Dedifferentiated amniotic fluid mesenchymal stem cell (primary cell): ENCODE results near the gene MED12L.
"Not testable (repeated sequence)": the region's sequence is repeated elsewhere in the genome, so short reads cannot be mapped to it uniquely, and the experiment has no call there.

Experiments used
- DNase-seq: peaks from one replicate; pipeline ENCODE4 v3.0.0-alpha.2; 2016; ENCODE audit errors: extremely low spot score

The MED12L gene

DNA sequence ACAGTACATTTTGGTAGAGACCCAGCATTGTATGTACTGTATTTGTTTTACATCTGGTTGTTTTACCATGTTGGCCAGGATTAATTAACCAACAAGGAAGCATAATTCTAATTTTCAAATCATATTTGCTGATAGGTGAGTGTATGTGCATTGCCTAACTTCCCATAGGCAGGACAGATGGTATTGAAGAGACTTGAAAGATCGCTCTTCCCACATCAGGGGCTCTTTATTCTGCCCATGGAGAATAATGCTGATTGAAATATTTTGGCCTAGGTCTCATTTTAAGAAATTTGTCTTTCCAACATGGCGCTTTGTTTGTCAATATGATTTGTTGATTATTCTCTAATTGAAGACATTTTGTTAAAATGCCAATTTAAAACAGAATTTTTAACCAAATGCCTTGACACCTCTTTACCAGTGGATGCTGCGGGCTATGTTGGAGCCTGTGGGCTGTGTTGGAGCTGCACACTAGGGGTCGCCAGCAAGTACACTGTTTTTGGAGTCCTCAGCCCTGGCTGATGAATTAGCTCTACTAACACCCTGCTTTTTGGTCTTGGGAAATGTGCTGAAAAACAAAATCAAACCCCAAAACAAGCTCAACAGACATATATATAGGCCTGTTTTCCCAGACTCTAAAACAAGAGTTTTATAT lies 293.7 kb downstream of the MED12L start:
- no peak for DNase-seq

DNA sequence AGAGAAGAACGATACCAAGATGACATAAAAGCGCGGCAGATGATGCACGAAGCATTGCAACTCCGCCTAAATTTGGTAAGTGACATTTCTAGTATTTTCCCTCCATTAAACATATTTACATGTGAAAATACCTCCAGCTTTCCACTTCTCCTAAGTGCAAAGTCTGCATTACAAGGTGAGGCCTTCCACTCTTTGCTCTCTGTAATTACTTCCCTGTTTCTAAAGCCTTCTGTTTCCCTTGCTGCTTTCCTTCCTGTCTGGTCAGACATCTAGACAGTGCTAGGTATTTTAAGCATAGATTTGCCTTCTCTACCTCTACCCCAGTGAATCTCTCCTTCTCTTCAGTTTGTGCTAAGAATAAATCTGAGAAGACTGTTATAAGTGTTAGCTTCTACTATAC lies 297.2 kb downstream of the MED12L start:
- DNase-seq = no peak

DNA sequence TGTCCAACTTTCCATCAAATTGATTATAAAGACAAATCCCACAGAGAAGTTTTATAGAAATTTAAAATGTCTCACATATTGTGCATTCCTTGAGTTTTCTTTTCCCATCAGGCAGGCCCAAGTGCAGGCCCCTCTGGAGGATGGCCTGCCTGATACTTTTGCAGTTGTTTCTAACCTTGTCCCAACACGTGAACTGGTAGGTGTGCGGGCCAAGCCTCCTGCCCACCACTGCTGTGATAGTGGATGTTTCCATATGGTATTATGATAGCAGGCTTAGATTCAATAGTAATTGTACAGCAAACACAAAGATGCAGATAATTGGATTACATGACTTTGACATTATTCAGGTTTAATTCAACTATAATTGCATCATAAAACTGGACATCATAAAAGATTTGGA lies 297.6 kb downstream of the MED12L start:
- DNase-seq = no peak

DNA sequence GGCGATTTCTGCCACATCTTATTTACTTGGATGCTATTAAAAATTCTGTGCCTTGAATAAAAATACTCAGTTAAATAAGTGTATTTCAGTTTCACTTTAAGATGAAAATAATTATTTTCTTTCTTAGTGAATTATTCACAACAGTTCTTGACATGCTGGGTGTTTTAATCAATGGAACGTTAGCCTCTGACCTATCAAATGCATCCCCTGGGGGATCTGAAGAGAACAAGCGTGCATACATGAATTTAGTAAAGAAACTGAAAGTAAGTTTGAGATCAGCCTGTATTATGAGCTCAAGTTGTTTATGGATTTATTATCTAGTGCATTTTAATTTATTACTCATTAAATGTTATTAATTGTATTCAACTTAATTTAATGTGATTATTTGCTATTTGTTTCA lies 298.5 kb downstream of the MED12L start:
- no peak for DNase-seq

DNA sequence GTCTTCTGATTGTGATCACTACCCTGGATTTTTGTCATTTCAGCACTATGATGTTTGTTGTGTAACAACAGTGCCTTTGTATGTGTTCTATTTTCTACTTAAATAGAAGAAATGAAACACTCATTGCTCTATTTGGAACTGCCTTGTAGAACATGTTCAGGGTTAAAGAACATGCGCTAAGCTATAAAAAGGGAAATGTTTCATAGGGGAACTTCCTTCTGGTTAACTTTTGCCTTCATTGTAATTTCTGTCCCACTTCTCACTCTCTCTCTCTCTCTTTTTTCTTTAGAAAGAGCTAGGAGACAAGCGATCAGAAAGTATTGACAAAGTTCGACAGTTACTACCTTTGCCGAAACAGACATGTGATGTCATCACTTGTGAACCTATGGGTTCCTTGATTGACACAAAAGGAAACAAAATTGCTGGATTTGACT lies 299.3 kb downstream of the MED12L start, which contains the start of gene P2RY12:
P2RY12 (minus strand) TSS at position 13 of the 434 bp plus-strand sequence. CDS start 45,908 bp downstream, outside the sequence.
- no peak for DNase-seq

DNA sequence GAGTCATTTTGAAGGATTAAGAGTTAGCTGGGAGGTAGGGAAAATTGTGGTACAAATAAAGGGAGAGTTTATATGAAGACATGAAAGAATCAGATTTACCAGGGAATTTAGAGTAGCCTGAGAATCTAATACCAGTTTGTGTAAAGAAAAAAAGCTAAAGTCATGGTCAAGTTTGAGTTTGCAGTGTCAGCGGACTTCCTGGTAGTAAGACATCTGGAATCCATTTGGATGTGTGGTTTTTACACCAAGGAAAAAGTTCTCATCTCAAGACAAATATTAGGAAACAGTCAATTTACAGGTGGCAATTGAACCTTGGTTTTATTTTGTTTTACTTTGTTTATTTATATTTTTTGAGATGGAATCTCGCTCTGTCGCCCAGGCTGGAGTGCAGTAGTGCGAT lies 300.6 kb downstream of the MED12L start:
- no peak for DNase-seq

DNA sequence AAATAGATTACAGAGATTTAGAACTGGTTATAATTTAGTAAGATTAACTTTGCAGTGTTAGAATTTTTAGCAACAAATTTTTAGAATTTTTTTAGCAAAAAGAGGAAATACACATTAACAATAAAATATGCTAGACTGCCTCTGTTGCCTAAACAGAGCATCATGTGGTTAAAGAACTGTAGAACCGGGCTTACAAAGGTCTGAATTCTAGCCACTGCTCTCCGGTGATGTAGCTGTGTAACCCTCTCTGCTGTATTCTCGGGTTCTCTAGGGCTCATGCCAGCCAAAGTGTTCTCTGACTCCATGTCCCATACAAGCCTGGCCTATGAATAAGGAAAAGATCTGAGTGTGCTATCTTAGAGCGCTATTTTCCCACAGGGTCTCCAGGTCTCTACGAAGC lies 302.0 kb downstream of the MED12L start:
- no peak for DNase-seq

DNA sequence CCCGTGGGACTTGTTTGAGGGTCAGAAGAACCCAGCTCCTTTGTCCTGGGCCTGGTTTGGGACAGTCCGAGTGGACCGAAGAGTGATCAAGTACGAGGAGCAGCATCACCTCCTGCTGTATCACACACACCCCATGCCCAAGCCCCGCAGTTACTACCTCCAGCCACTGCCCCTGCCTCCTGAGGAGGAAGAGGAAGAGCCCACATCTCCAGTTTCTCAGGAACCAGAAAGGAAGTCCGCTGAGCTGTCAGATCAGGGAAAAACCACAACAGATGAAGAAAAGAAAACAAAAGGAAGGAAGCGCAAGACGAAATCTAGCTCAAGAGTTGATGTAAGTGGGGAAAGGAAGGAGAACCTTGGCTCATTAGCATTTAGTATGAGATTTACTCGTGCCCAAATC lies 302.4 kb downstream of the MED12L start:
- DNase-seq = no peak

DNA sequence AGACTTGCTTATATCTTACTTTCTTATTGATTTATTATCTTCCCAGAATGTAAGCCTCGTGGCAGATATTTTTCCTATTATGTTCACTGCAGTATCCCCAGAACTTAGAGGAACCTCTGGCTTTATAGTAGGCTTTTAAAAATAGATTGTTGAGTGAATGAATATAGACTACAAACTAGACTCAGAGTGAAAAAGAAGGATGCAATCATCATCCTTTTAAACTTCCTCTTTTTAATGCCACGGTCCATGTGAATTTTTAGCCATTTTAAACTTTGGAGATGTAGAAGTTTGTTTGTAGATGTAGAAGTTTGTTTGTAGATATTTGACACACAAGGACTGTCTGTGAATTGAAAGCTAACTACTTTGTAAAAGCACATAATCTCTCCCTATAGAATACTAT lies 306.3 kb downstream of the MED12L start:
- no peak for DNase-seq

DNA sequence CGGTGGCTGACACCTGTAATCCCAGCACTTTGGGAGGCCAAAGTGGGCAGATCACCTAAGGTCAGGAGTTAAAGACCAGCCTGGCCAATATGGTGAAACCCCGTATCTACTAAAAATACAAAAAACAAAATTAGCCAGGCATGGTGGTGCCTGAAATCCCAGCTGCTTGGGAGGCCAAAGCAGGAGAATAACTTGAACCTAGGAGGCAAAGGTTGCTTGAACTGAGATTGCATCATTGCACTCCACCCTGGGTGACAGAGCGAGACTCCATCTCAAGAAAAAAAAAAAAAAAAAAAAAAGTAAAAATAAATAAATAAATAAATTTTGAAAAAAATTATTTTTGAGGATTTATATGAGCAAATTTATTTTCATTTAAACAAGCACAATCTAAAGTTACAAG lies 306.7 kb downstream of the MED12L start:
- not testable (repeated sequence) for DNase-seq

DNA sequence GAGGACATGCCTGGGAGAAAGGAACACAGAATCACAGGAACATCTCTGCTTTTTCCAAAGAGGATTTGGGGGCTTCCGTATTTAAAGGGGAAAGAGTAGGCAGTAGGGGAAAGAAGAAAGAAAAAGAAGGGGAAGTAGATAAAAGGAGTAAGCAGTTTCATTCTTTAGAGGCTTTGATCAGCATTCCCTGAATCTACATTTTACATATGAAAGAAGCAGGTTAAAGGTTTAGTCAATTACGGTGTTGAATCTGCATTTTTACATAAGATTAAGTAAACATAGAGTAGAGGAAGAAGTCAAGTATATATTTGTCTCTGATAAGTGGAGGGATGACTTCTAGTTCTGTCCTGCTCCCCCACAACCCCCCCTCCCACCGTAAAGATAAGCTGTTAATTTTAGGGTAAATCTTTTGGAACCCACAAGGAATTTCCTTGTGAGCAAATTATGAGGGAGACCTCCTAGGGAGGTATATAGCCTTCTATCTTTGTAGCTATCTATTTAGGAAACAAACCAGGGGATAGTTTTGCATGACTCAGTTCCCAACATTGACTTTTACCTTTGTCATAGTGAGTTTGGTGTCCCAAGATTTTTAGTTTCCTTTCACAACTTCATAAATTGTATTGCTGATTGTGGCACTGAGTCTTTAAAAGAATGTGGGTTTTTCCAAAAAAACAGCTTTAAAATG lies 307.8 kb downstream of the MED12L start:
- no peak for DNase-seq

DNA sequence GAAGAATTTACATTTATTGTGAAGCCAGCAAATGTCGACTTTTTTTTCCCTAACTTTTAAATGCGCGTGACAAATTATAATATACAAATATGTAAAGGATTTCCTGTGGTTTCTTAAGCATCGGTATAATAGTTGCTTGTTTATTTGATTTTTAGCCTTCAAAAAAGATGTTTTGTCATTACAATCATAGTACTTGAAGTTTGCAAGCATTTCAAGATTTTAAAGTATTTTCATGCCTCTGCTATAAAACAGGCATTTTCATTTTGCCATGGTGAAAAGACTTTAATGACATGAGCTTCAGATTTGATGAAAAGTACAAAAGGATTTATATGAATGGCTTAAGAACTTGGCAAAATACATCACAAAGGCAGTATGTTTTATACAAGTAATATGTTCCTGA lies 308.5 kb downstream of the MED12L start:
- peak; percentile 60 for DNase-seq

DNA sequence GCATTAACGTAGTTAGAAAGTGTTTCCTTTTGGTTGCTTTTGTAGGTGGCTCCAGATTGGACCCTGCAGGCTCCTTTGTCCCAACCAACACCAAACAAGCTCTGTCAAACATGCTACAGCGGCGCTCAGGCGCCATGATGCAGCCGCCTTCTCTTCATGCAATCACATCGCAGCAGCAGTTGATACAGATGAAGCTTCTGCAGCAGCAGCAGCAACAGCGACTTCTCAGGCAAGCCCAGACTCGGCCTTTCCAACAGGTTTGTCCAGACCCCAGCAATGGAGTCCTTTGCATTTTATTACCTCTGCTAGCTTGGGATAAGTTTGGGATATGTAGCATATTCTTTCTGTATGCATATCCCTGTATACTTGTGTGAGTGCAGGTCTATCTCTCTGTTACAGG lies 309.1 kb downstream of the MED12L start:
- no peak for DNase-seq

DNA sequence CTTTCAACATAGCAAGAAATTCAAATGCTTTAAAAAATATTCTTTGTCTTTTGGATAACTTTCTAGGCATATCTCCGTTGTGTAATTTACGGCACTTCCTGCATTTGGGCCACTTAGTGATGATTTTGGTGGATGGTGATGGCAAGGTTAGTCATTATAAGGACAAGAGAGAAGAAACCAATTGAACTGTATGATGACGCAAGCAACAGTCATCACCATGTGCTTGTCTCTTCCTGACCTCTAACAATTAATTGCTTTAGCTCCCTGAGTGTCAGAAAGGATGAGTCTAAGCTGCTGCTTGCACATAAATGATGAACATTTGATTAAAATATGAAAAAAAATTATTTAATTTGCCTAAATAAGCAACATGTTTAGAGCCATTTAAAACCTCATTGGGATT lies 310.3 kb downstream of the MED12L start:
- no peak for DNase-seq

DNA sequence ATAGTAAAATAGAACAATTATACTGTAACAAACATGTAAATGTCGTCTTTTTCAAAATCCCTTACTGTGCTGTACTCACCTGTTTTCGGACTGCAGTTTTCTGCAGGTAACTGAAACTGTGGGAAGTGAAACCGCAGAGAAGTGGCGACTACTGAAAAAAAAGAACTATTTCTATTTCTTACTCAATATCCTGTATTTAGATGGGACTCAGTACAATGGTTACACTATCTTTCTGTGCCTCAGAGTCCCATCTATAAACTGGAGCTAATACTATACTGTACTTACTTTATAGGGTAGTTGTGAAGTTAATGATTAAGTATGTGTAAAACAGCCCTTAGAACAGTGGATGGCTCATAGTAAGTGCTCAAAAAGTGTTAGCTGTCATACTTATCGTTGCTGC lies 313.4 kb downstream of the MED12L start:
- DNase-seq = no peak

DNA sequence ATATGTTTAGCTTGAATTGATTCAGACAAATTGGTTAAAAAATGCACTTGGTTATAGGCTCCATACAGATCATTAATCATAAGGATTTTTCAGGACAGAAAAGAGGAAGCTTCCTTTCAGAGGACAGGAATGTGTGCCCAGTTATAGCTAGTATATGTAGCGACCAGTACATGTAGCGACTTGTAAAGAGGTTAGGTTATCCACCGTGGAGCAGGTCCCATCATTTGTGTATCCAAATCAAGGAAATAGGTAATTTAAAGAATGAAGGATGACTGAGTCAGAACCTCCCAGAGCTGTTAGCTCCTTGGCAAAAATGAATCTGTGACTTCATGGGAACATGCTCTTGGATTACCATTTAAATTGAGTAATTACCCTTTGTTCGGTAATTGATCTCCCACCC lies 314.9 kb downstream of the MED12L start:
- DNase-seq = no peak

DNA sequence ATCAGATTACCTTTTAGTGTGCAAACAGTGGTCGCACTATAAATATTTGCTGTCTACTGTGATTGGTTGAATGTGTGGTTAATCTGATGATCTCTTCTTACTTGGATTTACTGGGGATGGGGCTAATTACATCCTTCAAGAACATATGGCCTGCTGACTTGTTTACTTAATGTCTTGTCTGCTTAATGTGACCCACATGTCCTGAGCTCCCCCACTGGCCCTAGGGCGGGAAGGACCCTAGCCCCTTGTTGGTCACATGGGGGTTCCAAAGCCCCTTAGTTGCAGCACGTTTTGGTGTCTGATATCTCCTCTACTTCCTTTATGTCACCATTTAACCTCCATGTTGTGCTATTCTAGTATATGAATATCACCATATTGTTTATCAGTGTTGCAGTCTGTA lies 316.9 kb downstream of the MED12L start:
- no peak for DNase-seq

DNA sequence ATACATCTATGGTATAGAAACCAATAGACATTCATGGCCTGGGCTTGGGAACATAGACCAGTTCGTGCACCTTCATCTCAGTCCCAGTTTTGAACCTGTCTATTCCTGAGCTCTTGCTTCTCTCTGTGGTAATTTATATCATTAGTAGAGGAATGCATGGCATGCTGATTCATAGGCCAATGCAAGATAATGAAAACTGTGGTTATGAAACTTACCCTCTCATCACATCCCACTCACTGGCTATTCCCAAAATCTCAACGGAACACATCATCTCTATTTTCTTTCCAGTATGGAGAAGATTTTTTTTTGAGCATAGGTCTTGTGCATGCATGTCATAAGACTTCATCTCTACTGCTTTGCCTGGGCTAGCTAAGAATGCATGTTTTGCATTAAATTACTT lies 317.8 kb downstream of the MED12L start:
- no peak for DNase-seq

DNA sequence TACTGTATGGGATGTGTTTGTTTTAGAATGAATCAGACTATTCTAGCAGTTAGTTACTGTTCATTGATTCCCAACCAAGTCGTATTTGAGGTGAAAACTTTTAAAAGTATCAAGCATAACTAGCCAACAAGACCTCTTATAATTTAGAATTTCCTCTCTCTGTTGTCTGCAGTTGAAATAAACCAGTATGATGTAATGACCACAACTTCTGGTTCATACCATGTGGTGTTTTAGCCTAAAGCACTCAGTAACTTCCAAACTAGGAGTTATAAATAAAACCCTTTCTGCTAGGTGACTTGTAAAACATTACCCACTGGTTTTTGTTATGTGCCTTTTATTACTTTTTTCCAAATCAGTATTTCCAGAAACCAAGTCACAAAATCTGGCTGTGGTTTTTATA lies 318.9 kb downstream of the MED12L start:
- DNase-seq = peak; percentile 40

DNA sequence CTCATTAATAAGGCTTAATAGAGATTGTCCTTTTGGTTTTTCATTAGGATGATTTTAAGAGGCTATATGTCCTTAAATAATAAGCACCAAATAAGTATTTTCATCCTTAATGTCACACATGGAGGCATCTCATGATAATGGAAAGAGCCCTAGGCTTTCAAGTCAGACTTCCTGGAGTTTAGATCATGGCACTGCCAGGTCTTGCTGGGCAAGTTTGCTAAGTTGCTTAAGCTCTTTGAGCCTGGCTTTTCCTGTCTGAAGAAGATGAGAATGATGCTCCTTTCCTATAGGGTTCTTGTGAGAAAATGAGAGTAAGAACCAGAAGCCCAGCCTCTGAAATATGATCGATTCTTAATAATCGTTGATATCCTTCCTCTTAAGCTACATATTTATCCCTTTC lies 322.5 kb downstream of the MED12L start:
- DNase-seq = no peak

DNA sequence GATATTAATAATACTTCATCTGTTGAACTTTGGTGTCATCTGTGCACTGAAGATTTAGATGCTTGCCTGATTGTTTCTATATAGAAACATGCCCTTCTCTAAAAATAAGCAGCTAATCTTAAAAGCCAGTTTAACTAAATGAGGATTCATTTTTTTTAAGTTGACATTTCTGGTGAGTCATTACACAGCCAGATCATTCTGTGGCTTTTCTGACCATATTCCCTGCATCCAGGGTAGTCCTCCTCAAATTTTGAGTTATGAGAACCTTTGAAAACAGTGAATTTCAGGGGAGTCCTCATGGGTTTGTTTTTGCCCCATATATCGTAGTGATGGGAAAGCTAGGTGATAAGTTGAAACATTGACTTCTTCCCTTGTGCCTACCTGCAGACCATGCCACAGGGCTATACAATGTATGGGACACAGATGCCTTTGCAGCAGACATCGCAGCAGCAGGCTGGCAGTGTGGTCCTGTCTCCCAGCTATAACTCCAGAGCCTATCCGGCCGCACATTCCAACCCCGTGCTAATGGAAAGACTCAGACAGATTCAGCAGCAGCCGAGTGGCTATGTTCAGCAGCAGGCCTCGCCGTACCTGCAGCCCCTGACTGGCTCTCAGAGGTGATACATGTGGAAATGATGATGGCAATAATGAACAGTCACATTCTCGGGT lies 325.6 kb downstream of the MED12L start:
- DNase-seq = no peak

DNA sequence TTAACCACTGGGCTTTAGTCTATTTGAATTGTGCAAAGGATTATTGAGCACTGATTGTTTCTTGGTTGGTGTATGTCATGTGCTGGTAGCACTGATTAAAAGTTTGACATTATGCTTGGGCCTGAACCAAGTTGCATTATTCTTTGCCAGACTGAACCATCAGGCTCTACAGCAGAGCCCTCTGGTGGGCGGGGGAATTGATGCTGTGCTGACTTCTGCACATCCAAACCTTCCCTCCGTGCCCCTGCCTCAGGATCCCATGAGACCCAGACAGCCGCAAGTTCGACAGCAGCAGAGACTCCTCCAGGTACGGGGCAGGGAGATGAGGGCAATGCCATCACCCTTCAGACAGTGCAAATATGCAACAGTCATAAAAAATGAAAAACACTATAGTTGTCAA lies 327.5 kb downstream of the MED12L start:
- no peak for DNase-seq

DNA sequence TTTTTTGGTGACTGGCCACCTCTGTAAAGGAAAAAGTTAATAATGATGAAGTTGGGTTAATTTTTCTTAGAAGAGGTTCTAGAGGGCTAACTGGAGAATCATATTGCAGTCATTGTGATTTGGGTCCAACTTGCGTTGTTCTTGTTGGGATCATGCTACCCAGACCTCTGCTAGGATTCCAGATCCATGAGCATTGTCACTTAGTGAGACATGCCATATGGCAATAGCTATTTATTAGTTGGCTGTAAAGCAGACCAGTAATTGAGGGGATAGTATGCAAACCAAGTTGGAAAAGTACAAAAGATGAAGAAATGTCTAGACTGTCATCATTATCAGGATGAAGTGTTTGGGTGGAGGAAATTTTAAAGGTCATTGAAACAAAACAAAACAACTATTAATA lies 329.8 kb downstream of the MED12L start:
- no peak for DNase-seq
